GM21825 (cell line): ENCODE data around the gene TIAM1.

Experiments used
- ATAC-seq: cut with Tn5 transposase; IDR thresholded peaks from one replicate; pipeline ENCODE4 v1.9.1; 2021; ENCODE audit warnings: mild to moderate bottlenecking, moderate library complexity; ENCODE audit not compliant: unreplicated experiment

Gene TIAM1

DNA sequence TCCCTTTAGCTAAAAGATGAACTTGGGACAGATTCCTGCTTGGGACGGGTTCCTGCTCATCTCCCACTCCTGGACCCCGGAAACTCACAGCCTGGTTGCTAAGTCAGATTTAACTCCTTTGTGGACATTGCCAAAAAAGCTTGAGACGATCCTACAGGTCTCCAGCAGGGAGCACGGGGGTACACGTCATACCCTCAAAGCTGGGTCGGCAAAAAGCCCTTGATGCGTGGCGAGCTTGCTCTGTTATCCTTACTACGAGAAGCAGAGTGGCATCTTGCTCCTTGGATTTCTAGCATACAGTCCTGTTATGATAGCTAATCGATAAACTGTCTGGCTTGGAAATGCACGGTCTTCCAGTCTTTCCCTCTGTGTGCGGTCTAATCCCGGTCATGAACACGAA lies 244.9 kb downstream of the TIAM1 start:
- ATAC-seq = no peak

DNA sequence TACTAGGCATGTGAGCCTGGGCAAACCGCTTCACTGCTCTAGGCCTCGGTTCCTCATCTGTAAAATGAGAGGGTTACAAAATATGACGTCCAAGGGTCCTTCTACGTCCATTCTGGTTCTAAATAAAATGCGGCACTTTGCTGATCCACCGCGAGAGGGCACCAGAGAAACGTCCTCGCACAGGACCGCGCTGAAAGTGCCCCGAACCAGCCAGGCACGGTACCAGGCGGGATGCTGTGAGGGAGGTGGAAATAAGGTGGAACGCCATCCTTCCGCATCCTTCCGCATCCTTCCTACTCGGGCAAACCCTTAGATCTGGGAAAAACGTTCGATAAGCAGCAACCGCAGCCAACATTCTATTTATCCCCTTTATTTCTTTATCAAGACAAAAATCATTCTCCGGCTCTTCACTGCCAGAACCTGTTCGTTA lies 245.5 kb downstream of the TIAM1 start:
- no peak for ATAC-seq

DNA sequence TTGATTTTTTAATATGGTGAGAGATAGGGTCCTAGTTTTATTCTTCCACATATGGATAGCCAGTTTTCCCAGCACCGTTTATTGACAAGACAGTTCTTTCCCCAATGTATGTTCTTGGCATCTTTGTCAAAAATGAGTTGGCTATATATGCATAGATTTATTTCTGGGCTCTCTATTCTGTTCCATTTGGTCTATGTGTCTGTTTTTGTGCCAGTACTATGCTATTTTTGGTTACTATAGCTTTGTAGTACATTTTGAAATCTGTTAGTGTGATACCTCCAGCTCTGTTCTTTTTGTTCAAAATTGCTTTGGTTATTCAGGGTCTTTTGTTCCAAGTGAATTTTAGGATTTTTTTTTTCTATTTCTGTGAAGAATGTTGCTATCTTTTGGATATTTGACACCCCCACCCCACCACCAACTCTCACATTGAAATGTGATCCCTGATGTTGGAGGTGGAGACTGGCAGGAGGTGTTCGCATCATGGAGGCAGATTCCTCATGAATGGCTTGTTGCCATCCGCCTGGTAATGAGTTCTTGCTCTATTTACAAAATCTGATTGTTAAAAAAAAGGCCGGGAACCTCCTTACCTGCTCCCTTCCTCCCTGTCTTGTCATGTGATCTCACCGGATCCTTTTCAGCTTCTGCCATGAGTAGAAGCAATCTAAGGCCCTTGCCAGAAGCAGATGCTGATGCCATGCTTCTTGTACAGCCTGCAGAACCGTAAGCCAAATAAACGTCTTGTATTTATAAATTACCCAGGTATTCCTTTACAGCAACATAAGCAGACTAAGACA lies 251.0 kb downstream of the TIAM1 start:
- no peak for ATAC-seq

DNA sequence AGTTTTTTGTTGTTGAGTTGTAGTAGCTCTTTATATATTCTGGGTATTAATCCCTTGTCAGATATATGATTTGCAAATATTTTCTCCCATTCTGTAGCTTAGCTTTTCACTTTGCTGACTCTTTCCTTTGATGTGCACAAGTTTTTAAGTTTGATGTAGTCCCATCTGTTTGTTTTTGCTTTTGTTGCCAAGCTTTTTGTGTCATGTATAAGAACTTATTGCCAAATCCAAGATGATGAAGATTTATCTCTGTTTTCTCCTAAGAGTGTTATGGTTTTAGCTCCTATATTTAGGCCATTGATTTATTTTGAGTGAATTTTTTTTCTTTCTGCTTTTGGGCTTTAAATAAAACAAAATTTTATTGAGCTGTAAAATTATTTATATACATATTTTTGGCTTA lies 253.7 kb downstream of the TIAM1 start:
- ATAC-seq = no peak

DNA sequence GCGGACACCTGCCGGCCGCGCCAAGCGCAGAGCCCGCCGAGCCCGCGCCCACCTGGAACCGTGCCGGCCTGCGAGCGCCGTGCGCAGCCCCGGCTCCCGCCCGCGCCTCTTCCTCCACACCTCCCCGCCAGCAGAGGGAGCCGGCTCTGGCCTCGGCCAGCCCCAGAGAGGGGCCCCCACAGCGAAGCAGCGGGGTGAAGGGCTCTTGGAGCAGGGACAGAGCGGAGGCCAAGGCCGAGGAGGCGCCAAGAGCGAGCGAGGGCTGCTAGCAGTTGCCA lies 255.6 kb downstream of the TIAM1 start:
- no peak for ATAC-seq

DNA sequence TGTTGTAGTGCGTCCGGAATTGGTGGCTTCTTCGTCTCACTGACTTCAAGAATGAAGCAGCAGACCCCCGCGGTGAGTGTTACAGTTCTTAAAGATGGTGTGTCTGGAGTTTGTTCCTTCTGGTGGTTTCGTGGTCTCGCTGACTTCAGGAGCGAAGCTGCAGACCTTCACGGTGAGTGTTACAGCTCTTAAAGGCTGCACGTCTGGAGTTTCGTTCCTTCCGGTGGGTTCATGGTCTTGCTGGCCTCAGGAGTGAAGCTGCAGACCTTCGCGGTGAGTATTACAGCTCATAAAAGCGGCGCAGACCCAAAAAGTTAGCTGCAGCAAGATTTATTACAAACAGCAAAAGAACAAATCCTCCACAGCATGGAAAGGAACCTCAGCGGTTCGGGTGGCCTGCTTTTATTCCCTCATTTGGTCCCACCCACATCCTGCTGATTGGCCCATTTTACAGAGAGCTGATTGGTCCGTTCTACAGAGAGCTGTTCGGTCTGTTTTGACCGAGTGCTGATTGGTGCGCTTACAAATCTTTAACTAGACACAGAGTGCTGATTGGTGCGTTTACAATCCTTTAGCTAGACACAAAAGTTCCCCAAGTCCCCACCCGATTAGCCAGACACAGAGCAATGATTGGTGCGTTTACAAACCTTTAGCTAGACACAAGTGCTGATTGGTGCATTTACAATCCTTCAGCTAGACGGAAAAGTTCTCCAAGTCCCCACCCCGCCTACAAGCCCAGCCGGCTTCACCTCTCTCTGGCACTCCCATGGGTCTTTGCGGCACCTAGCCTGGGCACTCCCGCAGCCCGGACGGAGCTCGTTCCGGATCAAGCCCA lies 256.2 kb downstream of the TIAM1 start:
- ATAC-seq = no peak

DNA sequence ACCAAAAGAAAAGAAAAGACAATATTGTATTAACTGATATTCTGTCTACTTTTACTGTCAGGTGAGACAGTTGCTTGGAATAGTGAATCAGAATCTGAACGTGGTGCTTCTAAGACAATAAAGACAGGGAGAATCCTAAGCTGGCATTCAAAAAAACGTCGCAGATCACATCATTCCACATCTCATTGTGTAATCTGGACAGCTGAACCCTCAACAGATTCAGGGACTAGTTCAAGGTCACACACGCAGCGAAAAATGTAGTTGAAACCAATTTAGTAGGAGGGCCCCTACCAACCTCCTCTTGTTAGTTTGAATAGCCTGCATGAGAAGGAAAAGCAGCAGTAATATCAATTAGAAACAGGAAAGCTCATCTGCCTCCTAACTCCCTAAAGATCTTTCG lies 259.4 kb downstream of the TIAM1 start:
- ATAC-seq = no peak

DNA sequence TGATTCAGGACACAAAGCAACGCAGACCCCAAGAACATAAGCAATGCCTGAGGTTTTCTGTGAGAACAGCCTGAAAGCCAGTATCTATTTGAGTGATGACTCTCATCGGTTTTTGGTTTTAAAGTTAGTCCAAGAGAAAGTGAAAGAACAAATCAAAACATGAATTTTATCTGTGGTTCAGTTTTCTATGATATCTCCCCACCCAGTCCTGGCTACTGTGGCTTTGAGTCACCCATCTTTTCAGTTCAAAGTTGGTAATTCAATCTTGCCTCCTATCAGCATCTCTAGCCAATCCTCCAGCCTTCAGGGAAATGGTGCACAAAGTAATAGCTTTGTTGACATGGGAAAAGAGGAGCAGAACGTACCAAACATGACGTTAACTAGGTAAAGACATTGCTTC lies 265.3 kb downstream of the TIAM1 start:
- ATAC-seq = no peak

DNA sequence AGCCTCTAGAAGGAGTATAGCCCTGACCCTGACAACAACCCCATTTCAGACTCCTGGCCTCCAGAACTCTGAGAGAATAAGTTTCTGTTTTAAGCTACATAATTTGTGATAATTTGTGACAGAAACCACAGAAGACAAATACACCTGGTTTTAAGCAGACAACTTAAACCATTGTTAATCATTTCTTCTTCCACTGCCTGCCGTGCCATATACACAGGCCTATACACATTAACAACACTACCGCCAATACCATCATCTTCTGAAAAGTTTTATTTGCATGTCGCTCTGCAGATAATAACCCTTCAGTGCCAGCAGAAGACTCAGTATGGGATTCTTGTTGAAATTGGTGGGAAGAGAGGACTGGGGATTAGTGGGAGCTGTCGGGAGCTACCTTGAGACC lies 265.8 kb downstream of the TIAM1 start:
- ATAC-seq = no peak

DNA sequence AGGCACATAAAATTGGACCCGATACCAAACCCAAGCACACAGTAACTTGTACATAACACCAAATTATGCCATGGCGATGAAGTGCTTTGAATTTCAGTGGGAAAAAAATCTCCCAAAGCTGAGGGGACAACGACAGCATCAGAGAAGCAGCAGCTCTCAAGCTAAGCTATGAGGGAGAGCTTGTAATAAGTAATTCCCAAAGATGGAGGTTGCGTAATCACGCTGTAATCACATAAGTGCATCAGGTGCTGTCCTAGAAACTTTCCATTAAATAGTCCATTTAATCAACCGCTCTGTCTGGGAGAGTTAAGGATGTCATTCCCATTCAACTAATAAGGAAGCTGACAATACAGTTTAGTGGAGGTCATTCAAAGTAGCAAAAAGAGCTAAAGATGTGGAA lies 268.2 kb downstream of the TIAM1 start:
- ATAC-seq = no peak

DNA sequence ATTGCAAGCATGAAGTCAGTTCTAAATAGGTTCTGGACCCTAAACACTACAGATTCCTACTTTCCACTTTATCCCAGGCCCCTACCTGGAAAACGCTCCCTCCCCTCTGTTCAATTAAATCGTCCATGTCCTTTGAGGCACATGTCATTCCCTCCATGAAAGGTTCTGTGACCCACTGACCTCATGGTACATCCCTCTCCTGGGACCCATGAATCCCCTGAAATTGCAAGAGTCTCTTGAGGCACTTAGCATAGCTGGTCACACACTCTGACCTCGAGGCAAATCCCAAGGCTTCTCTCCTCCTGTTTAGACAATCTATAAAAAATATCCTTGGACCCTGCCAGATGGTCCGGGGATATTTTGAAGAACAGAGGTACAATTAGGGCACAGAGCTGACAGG lies 271.5 kb downstream of the TIAM1 start:
- ATAC-seq = no peak
